Measurements from ENCODE around the gene BAHCC1. TPM values are rescaled to one million over a fixed set of nuclear protein-coding genes. Genes with fewer than 3 reads are reported as not detected.

The BAHCC1 gene
- total RNA-seq, 1 donor from 2014 or later, result 4.8 TPM

DNA sequence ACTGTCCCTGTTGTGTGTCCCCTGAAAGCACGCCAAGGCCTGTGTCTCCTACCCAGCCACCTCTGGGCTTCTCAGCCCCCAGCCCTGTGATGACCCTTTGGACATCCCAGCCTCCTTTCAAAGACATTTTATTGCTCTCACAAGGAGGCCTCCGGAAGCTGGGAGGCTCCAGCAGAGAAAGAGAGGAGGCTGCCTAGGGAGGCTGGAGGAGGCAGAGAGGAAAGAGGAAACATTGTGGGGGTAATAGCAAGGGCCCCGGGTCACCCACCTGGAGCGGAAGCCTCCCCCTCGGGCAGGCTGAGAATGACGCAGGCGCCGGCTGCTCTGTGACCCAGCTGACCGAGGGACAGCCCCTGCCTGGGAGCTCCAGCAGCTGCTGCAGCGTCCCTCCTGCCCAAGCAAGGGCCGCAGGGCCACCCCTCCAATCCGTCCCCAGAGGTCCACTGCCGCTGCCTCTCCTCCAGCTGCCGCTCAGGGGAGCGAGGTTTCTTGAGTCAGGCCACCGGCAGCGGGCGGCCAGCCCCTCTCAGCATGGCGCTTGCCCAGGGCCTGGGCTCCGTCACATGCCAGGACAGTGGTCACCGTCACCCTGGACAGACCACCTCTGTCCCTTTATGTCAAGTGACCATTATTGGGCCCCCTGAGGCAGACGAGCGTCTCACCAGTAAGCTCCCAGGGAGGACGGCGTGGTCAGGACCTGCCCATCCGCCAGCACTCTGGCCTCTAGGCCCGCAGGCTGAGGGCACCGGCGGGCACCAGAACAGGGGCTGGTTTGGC, 88.0 kb downstream of the BAHCC1 start:
- no peak for DNase-seq (ENCODE audit: low read depth)
- no peak overlapping the region for H3K4me3 ChIP-seq (ENCODE audit: low read depth, low read length)
- TF ChIP-seq, protein P1, sequence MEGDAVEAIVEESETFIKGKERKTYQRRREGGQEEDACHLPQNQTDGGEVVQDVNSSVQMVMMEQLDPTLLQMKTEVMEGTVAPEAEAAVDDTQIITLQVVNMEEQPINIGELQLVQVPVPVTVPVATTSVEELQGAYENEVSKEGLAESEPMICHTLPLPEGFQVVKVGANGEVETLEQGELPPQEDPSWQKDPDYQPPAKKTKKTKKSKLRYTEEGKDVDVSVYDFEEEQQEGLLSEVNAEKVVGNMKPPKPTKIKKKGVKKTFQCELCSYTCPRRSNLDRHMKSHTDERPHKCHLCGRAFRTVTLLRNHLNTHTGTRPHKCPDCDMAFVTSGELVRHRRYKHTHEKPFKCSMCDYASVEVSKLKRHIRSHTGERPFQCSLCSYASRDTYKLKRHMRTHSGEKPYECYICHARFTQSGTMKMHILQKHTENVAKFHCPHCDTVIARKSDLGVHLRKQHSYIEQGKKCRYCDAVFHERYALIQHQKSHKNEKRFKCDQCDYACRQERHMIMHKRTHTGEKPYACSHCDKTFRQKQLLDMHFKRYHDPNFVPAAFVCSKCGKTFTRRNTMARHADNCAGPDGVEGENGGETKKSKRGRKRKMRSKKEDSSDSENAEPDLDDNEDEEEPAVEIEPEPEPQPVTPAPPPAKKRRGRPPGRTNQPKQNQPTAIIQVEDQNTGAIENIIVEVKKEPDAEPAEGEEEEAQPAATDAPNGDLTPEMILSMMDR (conservative IDR thresholded peaks at IDR 0.05; ENCODE audit: low read depth, low read length), result no peak

DNA sequence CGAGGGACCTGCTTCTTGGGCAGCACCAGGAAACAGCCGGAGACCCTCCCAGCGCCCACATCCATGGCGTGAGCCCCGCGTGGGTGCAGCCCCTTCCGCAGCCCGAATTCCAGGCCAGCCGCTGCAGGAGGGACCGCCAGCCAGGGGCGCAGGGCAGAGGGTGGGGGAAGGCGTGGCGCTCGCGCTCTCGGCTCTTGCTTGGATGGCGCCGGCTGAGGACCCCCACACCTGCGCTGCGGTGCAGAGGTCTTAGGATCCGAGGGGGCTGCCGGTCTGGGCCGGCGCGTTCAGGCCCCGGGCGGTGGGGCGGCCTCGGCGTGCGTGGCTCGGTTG, 88.6 kb downstream of the BAHCC1 start:
- no peak for DNase-seq (ENCODE audit: low read depth)
- TF ChIP-seq, protein P1 (conservative IDR thresholded peaks at IDR 0.05; ENCODE audit: low read depth, low read length), result no peak
- H3K4me3 ChIP-seq (ENCODE audit: low read depth, low read length), result peak overlapping the region; percentile 38

DNA sequence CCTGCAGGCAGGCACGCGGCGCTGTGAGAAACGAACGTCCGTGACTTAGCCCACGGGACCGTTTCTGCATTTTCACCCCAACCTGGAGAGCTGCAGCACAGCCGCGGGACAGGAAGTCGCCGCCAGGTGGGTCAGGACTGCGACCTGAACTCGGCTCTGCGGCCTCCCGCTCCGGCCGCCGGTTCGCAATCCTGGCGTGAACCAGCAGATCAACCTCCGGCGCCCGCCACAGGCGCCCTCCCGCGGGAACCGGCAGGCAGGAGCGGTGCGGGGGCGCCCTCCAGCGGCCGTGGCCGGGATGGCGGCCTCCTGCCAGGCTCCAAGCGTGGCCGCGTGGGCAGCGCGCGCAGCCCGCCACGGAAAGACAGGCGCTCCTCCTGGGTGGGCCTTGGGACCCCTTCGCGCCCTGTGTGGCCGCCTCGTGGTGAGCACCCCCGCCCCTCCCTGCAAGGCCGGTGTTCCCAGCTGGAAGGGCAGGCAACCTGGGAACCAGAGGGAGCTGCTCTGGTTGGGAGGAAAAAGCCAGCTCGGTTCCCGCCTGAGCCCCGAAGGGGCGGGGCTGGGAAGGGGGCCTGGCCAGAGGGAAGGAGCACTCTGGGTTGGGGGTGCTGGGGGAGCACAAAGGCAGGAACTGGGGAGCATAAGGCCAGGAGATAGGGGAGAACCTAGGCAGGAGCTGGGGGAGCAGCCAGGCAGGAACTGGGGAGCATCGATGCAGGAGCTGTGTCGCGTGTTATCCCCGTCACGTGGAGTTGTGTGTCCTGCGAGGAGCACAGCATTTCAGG, 89.1 kb downstream of the BAHCC1 start:
- DNase-seq (ENCODE audit: low read depth), result no peak
- peak overlapping the region; percentile 38 for H3K4me3 ChIP-seq (ENCODE audit: low read depth, low read length)
- TF ChIP-seq, protein P1 (conservative IDR thresholded peaks at IDR 0.05; ENCODE audit: low read depth, low read length), result peak; percentile 69

- TF ChIP-seq, protein P1 (conservative IDR thresholded peaks at IDR 0.05; ENCODE audit: low read depth, low read length), result no peak
- no peak for DNase-seq (ENCODE audit: low read depth)
These were observed 91.0 kb downstream of the BAHCC1 start for GRCh38 chr17:81486199-81486810.

DNA sequence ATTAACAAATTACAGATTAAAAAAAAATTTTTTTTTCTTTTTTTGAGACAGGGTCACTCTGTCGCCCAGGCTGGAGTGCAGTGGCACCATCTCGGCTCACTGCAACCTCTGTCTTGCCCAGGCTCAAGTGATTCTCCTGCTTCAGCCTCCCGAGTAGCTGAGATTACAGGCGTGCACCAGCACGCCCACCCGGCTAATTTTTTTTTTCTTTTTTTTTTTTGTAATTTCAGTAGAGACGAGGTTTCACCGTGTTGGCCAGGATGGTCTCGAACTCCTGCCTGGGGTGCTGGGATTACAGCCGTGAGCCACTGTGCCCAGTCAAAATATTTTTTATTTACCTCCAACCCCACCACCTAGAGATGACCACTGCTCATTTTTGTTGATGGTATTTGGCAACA, 91.8 kb downstream of the BAHCC1 start:
- H3K4me3 ChIP-seq (ENCODE audit: low read depth, low read length), result no peak overlapping the region
- TF ChIP-seq, protein P1 (conservative IDR thresholded peaks at IDR 0.05; ENCODE audit: low read depth, low read length), result no peak
- no peak for DNase-seq (ENCODE audit: low read depth)

More at GRCh38 chr17:81486199-81486810, 91.0 kb downstream of the BAHCC1 start:
- H3K4me3 ChIP-seq (ENCODE audit: low read depth, low read length), result no peak overlapping the region

GRCh38 chr17:81487487-81488275, 92.4 kb downstream of the BAHCC1 start:
- peak overlapping the region; percentile 60 for H3K4me3 ChIP-seq (ENCODE audit: low read depth, low read length)
- no peak for DNase-seq (ENCODE audit: low read depth)
- TF ChIP-seq, protein P1 (conservative IDR thresholded peaks at IDR 0.05; ENCODE audit: low read depth, low read length), result no peak

All from epithelial cell of proximal tubule (primary cell).